Activated T-cell treated with anti-CD3 and anti-CD28 coated beads, Interleukin-2, amount 50 U/mL, for 24 hours (primary cell): ENCODE data around the gene SPINK4.

Source experiments
- DNase-seq: peaks from one replicate; pipeline ENCODE4 v3.0.0-alpha.2; 2020
- H3K27ac Mint-ChIP-seq: 2 replicates; pipeline ENCODE4 v1.8.0; 2020; ENCODE audit warnings: mild to moderate bottlenecking, mixed read lengths
- H3K27me3 Mint-ChIP-seq: 2 replicates; pipeline ENCODE4 v1.8.0; 2020; ENCODE audit warnings: mixed read lengths
- H3K36me3 Mint-ChIP-seq: 2 replicates; pipeline ENCODE4 v1.8.0; 2020; ENCODE audit warnings: low read depth, mixed read lengths
- H3K4me1 Mint-ChIP-seq: 2 replicates; pipeline ENCODE4 v1.8.0; 2020; ENCODE audit warnings: low read depth, mixed read lengths
- H3K4me3 Mint-ChIP-seq: 2 replicates; pipeline ENCODE4 v1.8.0; 2020; ENCODE audit warnings: mild to moderate bottlenecking, moderate library complexity, mixed read lengths
- H3K9me3 Mint-ChIP-seq: 2 replicates; pipeline ENCODE4 v1.8.0; 2020; ENCODE audit warnings: mixed read lengths

SPINK4 gene

GRCh38 chr9:33222031-33222430, 17.9 kb upstream of the SPINK4 start:
- H3K27me3 Mint-ChIP-seq: no peaks in the 10 kb centered on the region
- H3K36me3 Mint-ChIP-seq: no peaks in the 10 kb centered on the region
- H3K4me1 Mint-ChIP-seq: peaks cover 16% of the 10 kb centered on the region
- no peak overlapping the region for H3K4me3 Mint-ChIP-seq
- H3K9me3 Mint-ChIP-seq: no peaks in the 10 kb centered on the region
- no peak for DNase-seq
- H3K27ac Mint-ChIP-seq: no peak overlapping the region

- Mint-ChIP-seq H3K4me3 (no peak overlapping the region), H3K4me1 (peaks cover 16% of the 10 kb centered on the region), H3K27me3 (no peaks in the 10 kb centered on the region), H3K9me3 (no peaks in the 10 kb centered on the region), H3K27ac (no peak overlapping the region), H3K36me3 (no peaks in the 10 kb centered on the region)
- DNase-seq: no peak
These were observed 16.3 kb upstream of the SPINK4 start for GRCh38 chr9:33223696-33224095.

GRCh38 chr9:33225319-33226147, 14.4 kb upstream of the SPINK4 start:
- Mint-ChIP-seq H3K27ac (peak overlapping the region; percentile 2), H3K4me1 (peaks cover 15% of the 10 kb centered on the region), H3K9me3 (no peaks in the 10 kb centered on the region), H3K27me3 (no peaks in the 10 kb centered on the region), H3K36me3 (no peaks in the 10 kb centered on the region), H3K4me3 (no peak overlapping the region)
- DNase-seq: peak; percentile 61

GRCh38 chr9:33227008-33227398, 13.0 kb upstream of the SPINK4 start:
- no peaks in the 10 kb centered on the region for H3K36me3 Mint-ChIP-seq
- no peaks in the 10 kb centered on the region for H3K27me3 Mint-ChIP-seq
- DNase-seq: no peak
- H3K27ac Mint-ChIP-seq: peak overlapping the region; percentile 47
- no peak overlapping the region for H3K4me3 Mint-ChIP-seq
- H3K9me3 Mint-ChIP-seq: no peaks in the 10 kb centered on the region
- peaks cover 9% of the 10 kb centered on the region for H3K4me1 Mint-ChIP-seq

GRCh38 chr9:33227741-33228140, 12.2 kb upstream of the SPINK4 start:
- Mint-ChIP-seq H3K27ac (no peak overlapping the region), H3K9me3 (no peaks in the 10 kb centered on the region), H3K4me1 (peaks cover 9% of the 10 kb centered on the region)

GRCh38 chr9:33228606-33229005, 11.4 kb upstream of the SPINK4 start:
- Mint-ChIP-seq H3K27ac (no peak overlapping the region), H3K9me3 (no peaks in the 10 kb centered on the region), H3K4me1 (peaks cover 9% of the 10 kb centered on the region), H3K4me3 (no peak overlapping the region), H3K27me3 (no peaks in the 10 kb centered on the region), H3K36me3 (no peaks in the 10 kb centered on the region)
- no peak for DNase-seq

More at GRCh38 chr9:33227741-33228140, 12.2 kb upstream of the SPINK4 start:
- no peaks in the 10 kb centered on the region for H3K36me3 Mint-ChIP-seq
- no peak overlapping the region for H3K4me3 Mint-ChIP-seq
- DNase-seq: no peak
- H3K27me3 Mint-ChIP-seq: no peaks in the 10 kb centered on the region

GRCh38 chr9:33229359-33230114, 10.4 kb upstream of the SPINK4 start:
- H3K27ac Mint-ChIP-seq: no peak overlapping the region
- no peaks in the 10 kb centered on the region for H3K36me3 Mint-ChIP-seq
- H3K9me3 Mint-ChIP-seq: no peaks in the 10 kb centered on the region
- no peak overlapping the region for H3K4me3 Mint-ChIP-seq
- peaks cover 9% of the 10 kb centered on the region for H3K4me1 Mint-ChIP-seq
- H3K27me3 Mint-ChIP-seq: no peaks in the 10 kb centered on the region
- DNase-seq: no peak

GRCh38 chr9:33230756-33231622, 9.0 kb upstream of the SPINK4 start:
- Mint-ChIP-seq H3K4me1 (peaks cover under 1% of the 10 kb centered on the region), H3K9me3 (no peaks in the 10 kb centered on the region), H3K36me3 (no peaks in the 10 kb centered on the region), H3K27me3 (no peaks in the 10 kb centered on the region), H3K4me3 (no peak overlapping the region), H3K27ac (no peak overlapping the region)
- no peak for DNase-seq

- Mint-ChIP-seq H3K27me3 (no peaks in the 10 kb centered on the region), H3K27ac (no peak overlapping the region), H3K36me3 (no peaks in the 10 kb centered on the region), H3K4me1 (no peaks in the 10 kb centered on the region), H3K4me3 (no peak overlapping the region), H3K9me3 (no peaks in the 10 kb centered on the region)
- no peak for DNase-seq
These were observed 8.4 kb upstream of the SPINK4 start for GRCh38 chr9:33231623-33231942.

- no peak for DNase-seq
- Mint-ChIP-seq H3K27ac (no peak overlapping the region), H3K36me3 (no peaks in the 10 kb centered on the region), H3K4me3 (no peak overlapping the region), H3K4me1 (no peaks in the 10 kb centered on the region), H3K27me3 (no peaks in the 10 kb centered on the region), H3K9me3 (no peaks in the 10 kb centered on the region)
These were observed 7.2 kb upstream of the SPINK4 start for GRCh38 chr9:33232815-33233214.

GRCh38 chr9:33233626-33234342, 6.2 kb upstream of the SPINK4 start:
- DNase-seq: no peak
- no peaks in the 10 kb centered on the region for H3K36me3 Mint-ChIP-seq
- H3K4me1 Mint-ChIP-seq: no peaks in the 10 kb centered on the region
- H3K27me3 Mint-ChIP-seq: no peaks in the 10 kb centered on the region
- H3K9me3 Mint-ChIP-seq: no peaks in the 10 kb centered on the region
- H3K27ac Mint-ChIP-seq: no peak overlapping the region
- no peak overlapping the region for H3K4me3 Mint-ChIP-seq

- H3K9me3 Mint-ChIP-seq: no peaks in the 10 kb centered on the region
- DNase-seq: no peak
- H3K27me3 Mint-ChIP-seq: no peaks in the 10 kb centered on the region
- no peak overlapping the region for H3K27ac Mint-ChIP-seq
- H3K4me1 Mint-ChIP-seq: no peaks in the 10 kb centered on the region
- no peak overlapping the region for H3K4me3 Mint-ChIP-seq
- no peaks in the 10 kb centered on the region for H3K36me3 Mint-ChIP-seq
These were observed 5.2 kb upstream of the SPINK4 start for GRCh38 chr9:33234511-33235467.

- Mint-ChIP-seq H3K27me3 (no peaks in the 10 kb centered on the region), H3K4me1 (no peaks in the 10 kb centered on the region), H3K36me3 (no peaks in the 10 kb centered on the region), H3K4me3 (no peak overlapping the region), H3K9me3 (no peaks in the 10 kb centered on the region), H3K27ac (no peak overlapping the region)
- no peak for DNase-seq
These were observed 3.4 kb upstream of the SPINK4 start for GRCh38 chr9:33236571-33236970.
